Activated naive CD4-positive, alpha-beta T cell treated with anti-CD3 and anti-CD28 coated beads for 36 hours (primary cell): Measurements from ENCODE around the gene P2RX6. TPM values are rescaled to one million over a fixed set of nuclear protein-coding genes. Genes with fewer than 3 reads are reported as not detected.

Experiments
- CTCF ChIA-PET: fragments of 350-600 bp; sonication (Branson Sonifier 250); formaldehyde crosslinking; loops from one replicate; lab custom pipeline; 2021; ENCODE audit warnings: antibody characterized with exemption; lab: Charles Lee
- DNase-seq: peaks from one replicate; pipeline ENCODE4 v3.0.0-alpha.2; 2020
- H3K27ac Mint-ChIP-seq: one replicate; pipeline ENCODE4 v1.8.0; 2021; ENCODE audit warnings: mild to moderate bottlenecking, mixed read lengths
- H3K27me3 Mint-ChIP-seq: one replicate; pipeline ENCODE4 v1.8.0; 2021; ENCODE audit warnings: low read depth, mixed read lengths
- H3K36me3 Mint-ChIP-seq: one replicate; pipeline ENCODE4 v1.8.0; 2021; ENCODE audit warnings: low read depth, mixed read lengths
- H3K4me1 Mint-ChIP-seq: one replicate; pipeline ENCODE4 v1.8.0; 2021; ENCODE audit warnings: low read depth, mixed read lengths
- H3K4me3 Mint-ChIP-seq: one replicate; pipeline ENCODE4 v1.8.0; 2021; ENCODE audit warnings: mild to moderate bottlenecking, moderate library complexity, mixed read lengths
- H3K9me3 Mint-ChIP-seq: one replicate; pipeline ENCODE4 v1.8.0; 2021; ENCODE audit warnings: mixed read lengths
- intact Hi-C: fragments of 100-400 bp; cut with micrococcal nuclease; formaldehyde crosslinking; loops from one replicate; pipeline ENCODE4 v1.15.1; 2023
- total RNA-seq, 2 experiments: library from RNA; stranded (reverse); gene quantifications; one replicate each; pipeline ENCODE4 v1.2.3, GENCODE V29; 2021

Gene P2RX6
- total RNA-seq, 2 experiments from 2014 or later, result 0.12 TPM; not detected in 1

DNA sequence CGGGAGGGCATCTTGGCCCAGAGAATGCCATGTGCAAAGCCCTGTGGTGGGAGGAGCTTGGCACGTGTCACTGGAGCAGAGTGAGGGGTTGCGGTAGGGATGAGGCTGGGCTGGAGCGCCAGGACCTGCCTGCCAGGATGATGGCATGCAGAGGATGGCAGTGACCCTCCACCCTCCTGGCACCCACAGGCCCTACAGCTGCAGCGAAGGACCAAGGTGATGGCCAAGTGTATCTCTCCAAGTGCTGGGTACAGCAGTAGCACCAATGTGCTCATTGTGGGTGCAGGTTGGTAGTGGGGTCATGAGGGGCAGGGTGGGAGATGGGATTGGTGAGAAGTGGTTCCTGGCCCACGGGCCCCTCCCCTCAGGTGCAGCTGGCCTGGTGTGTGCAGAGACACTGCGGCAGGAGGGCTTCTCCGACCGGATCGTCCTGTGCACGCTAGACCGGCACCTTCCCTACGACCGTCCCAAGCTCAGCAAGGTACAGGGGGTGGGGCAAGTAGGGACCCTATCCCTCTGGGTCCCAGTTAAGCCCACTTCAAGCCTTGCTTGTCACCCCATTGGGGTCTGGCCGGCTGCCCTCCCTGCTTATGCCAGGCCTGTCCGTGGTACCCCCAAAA lies 40.5 kb upstream of the P2RX6 start:
- Mint-ChIP-seq H3K27ac (no peak overlapping the region), H3K9me3 (peaks cover 11% of the 10 kb centered on the region), H3K4me3 (no peak overlapping the region), H3K27me3 (no peaks in the 10 kb centered on the region), H3K36me3 (no peaks in the 10 kb centered on the region), H3K4me1 (peaks cover 5% of the 10 kb centered on the region)
- intact Hi-C loops, result no loop called here
- CTCF ChIA-PET, result no interaction called here
- DNase-seq, result no peak

DNA sequence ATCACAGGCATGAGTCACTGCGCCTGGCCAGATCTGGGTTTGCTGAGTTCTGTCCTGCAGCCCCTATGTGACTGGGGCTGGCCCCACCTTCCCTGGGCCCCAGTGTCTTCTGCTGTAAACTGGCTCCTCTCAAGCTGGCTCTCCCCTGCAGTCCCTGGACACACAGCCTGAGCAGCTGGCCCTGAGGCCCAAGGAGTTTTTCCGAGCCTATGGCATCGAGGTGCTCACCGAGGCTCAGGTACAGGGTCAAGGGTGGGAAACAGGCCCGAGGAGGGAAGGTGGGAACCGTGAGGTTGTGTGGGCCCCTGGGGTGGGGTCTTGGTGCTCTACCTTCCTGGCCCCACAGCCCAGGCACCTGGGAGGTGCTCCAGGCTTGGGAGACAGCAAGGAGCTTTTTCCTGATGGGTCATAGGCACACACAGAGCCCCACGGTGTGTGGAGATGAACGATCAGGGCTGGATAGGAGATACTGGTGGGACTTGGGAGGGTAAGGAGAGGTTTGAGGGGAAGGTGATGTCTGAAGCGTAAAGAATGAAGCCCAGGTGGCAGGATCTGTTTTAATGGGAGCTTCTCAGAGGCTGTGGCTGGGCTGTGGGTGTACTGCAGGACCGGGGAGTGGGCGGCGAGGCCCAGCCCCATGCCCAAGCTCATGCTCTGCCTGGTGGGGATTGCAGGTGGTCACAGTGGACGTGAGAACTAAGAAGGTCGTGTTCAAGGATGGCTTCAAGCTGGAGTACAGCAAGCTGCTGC lies 39.2 kb upstream of the P2RX6 start:
- DNase-seq, result no peak
- H3K4me1 Mint-ChIP-seq, result peaks cover 18% of the 10 kb centered on the region
- intact Hi-C loops, result no loop called here
- no peaks in the 10 kb centered on the region for H3K36me3 Mint-ChIP-seq
- H3K27me3 Mint-ChIP-seq, result no peaks in the 10 kb centered on the region
- H3K27ac Mint-ChIP-seq, result no peak overlapping the region
- CTCF ChIA-PET, result no interaction called here
- no peak overlapping the region for H3K4me3 Mint-ChIP-seq
- H3K9me3 Mint-ChIP-seq, result peaks cover 11% of the 10 kb centered on the region

DNA sequence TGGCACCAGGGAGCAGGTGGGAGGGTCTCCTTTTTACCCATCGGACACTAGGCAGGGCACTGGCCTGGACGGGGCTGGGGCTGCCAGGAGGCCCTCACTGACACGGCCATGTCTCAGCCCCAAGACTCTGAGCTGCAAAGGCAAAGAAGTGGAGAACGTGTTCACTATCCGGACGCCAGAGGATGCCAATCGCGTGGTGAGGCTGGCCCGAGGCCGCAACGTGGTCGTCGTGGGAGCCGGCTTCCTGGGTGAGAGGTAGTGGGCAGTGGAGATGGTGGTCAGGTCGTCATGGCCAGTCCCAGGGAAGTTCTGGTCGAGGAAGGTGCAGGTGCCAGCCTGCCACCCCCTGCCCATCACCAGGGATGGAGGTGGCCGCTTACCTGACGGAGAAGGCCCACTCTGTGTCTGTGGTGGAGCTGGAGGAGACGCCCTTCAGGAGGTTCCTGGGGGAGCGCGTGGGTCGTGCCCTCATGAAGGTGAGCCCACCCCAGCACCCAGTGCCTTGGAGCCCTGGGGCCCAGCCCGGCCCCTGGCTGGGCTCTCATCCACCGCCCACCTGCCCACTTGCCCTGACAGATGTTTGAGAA lies 38.6 kb upstream of the P2RX6 start:
- H3K9me3 Mint-ChIP-seq, result peaks cover 11% of the 10 kb centered on the region
- no peak overlapping the region for H3K27ac Mint-ChIP-seq
- intact Hi-C loops, result no loop called here
- no peaks in the 10 kb centered on the region for H3K36me3 Mint-ChIP-seq
- DNase-seq, result no peak
- no peak overlapping the region for H3K4me3 Mint-ChIP-seq
- no peaks in the 10 kb centered on the region for H3K27me3 Mint-ChIP-seq
- peaks cover 25% of the 10 kb centered on the region for H3K4me1 Mint-ChIP-seq
- CTCF ChIA-PET, result no interaction called here

DNA sequence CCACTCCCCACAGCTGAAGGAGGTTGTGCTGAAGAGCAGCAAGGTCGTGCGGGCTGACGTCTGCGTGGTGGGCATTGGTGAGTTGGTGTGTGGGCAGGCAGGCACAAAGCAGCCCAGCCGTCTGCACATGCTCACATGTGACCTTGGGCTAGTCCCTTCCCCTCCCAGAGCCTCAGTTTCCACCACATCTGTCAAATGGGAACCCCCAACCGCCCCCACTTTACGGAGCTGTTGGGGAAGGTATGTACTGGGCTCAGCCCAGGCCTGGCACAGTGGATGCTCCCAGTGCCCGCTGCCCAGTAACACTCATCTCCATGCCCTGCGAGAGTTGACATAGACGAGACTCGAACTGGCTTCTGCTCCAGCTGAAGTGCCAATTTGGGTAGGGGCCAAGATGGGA lies 37.9 kb upstream of the P2RX6 start:
- CTCF ChIA-PET, result interaction anchor here (1.4 kb wide), 1 partner anchor 16 kb away, joined by 3 read pairs; no protein-coding TSS in a partner anchor
- Mint-ChIP-seq H3K36me3 (no peaks in the 10 kb centered on the region), H3K4me3 (no peak overlapping the region), H3K4me1 (peaks cover 27% of the 10 kb centered on the region), H3K27ac (no peak overlapping the region), H3K27me3 (no peaks in the 10 kb centered on the region), H3K9me3 (peaks cover 11% of the 10 kb centered on the region)
- DNase-seq, result no peak
- intact Hi-C loops, result no loop called here

DNA sequence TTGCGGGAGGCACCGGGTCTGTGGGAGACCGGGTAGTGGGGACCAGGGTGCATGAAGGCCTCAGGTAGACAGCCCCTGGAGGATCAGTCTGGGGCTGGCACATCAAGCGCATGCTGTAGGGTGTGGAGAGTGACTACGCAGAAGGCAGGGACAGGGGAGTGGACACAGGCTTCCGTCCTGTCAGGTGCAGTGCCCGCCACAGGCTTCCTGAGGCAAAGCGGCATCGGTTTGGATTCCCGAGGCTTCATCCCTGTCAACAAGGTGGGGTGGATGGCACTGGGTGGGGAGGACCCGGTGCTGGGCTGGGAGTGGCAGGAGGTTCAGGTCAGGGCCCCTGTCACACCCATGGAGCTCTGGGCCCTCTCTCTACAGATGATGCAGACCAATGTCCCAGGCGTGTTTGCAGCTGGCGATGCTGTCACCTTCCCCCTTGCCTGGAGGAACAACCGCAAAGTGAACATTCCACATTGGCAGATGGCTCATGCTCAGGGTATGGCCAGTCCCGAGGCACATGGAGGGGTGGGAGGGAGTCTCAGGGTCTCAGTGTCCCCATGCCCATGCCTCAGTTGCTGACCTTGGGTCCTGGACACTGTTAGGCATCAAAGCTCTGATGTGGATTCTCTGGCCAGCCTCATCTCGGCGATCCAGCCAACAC lies 37.3 kb upstream of the P2RX6 start:
- intact Hi-C loops, result no loop called here
- peaks cover 27% of the 10 kb centered on the region for H3K4me1 Mint-ChIP-seq
- H3K4me3 Mint-ChIP-seq, result no peak overlapping the region
- no peak overlapping the region for H3K27ac Mint-ChIP-seq
- H3K36me3 Mint-ChIP-seq, result peaks cover 2% of the 10 kb centered on the region
- CTCF ChIA-PET, result interaction anchor here (0.6 to 1.4 kb wide), 2 partner anchors 16 to 128 kb away, joined by 3 read pairs; no protein-coding TSS in a partner anchor
- DNase-seq, result no peak
- no peaks in the 10 kb centered on the region for H3K27me3 Mint-ChIP-seq
- peaks cover 11% of the 10 kb centered on the region for H3K9me3 Mint-ChIP-seq

DNA sequence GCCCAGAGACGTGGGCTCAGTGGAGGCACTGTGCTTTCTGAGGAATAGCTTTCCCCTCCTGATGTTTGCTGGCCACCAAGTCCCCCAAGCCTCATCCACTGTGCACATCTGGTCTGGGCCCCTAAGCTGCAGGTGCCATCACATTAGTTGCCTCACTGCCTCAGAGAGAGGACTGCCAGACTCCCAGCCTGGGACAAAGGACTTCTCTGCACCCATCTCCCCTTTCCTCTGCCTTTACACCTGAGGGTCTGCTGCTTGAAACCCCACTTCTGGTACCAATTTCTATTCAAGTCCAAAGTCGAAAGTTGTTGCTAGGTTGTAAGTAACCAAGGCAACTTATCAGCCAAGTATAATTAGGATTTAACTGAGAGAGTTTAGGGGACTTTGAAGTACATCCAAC lies 36.5 kb upstream of the P2RX6 start:
- CTCF ChIA-PET, result interaction anchor here (0.6 kb wide), 2 partner anchors 103 to 129 kb away, joined by 3 read pairs; no protein-coding TSS in a partner anchor
- no peak overlapping the region for H3K27ac Mint-ChIP-seq
- H3K4me3 Mint-ChIP-seq, result no peak overlapping the region
- no peaks in the 10 kb centered on the region for H3K27me3 Mint-ChIP-seq
- peaks cover 11% of the 10 kb centered on the region for H3K9me3 Mint-ChIP-seq
- H3K4me1 Mint-ChIP-seq, result peaks cover 34% of the 10 kb centered on the region
- intact Hi-C loops, result no loop called here
- DNase-seq, result no peak
- H3K36me3 Mint-ChIP-seq, result peaks cover 2% of the 10 kb centered on the region

DNA sequence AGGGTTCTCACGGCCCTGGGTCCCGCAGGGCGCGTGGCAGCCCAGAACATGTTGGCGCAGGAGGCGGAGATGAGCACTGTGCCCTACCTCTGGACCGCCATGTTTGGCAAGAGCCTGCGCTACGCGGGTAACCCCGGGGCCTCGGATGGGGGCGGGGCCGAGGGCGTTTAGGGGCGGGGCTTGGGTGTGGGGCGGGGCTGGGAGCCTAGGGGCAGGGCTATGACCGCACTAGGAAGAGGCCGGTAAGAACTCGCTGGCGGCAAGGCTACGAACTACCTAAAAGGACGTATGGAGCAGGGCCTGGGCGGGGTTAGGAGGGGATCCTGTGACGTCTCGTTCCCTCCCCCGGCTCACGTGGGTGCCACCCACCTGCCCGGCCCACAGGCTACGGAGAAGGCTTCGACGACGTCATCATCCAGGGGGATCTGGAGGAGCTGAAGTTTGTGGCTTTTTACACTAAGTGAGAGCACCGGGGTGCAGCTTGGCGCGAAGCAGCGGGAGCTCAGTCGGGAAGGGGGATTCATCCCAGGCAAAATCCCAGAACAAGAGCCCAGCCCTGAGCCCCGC lies 35.6 kb upstream of the P2RX6 start:
- Mint-ChIP-seq H3K27me3 (no peaks in the 10 kb centered on the region), H3K36me3 (peaks cover 8% of the 10 kb centered on the region), H3K27ac (peak overlapping the region; percentile 63), H3K4me3 (peak overlapping the region; percentile 58), H3K4me1 (peaks cover 41% of the 10 kb centered on the region), H3K9me3 (peaks cover 11% of the 10 kb centered on the region)
- intact Hi-C loops, result no loop called here
- CTCF ChIA-PET, result interaction anchor here (0.7 to 1.5 kb wide), 2 partner anchors 42 to 124 kb away, joined by 3 to 4 read pairs; no protein-coding TSS in a partner anchor
- DNase-seq, result peak; percentile 77

DNA sequence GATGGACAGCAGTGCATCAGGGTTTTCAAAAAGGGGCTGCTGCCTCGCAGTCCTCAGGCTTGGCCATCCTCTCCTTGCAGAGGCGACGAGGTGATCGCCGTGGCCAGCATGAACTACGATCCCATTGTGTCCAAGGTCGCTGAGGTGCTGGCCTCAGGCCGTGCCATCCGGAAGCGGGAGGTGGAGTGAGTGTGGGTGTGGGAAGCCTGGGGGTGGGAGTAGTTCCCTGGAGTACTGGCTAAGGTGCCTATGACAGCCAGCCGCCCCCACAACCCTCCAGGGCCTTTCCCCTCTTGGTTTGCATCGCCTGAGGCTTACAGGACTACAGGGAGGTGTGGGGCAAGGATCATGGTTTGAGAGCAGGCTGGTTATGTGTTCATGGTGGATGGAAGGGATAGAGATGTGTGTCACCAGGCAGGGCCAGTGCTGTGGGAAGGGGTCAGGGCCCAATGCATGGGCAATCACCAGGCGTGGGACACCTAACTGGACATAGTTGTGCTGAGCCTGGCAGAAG lies 35.0 kb upstream of the P2RX6 start:
- Mint-ChIP-seq H3K27ac (peak overlapping the region; percentile 68), H3K4me3 (peak overlapping the region; percentile 13)
- intact Hi-C loops, result no loop called here

DNA sequence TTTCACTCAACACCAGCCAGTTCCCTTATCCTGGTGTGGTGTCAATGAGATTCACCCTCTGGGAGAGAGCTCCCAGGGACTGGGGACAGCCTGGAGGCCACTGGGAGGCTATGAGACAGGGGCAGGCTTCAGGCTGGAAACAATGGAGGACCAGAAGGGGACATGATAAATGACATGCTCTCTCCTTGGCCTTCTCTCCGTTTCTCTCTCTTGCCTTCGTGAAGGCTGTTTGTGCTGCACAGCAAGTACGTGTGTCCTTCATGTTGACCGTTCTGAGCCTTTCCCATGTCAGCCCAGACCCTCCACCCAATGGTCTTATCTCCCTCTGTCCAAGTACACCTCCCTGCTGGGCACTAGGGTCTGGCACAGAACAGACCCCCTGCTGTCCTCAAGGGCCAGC lies 34.4 kb upstream of the P2RX6 start:
- Mint-ChIP-seq H3K4me1 (peaks cover 41% of the 10 kb centered on the region), H3K36me3 (peaks cover 8% of the 10 kb centered on the region), H3K9me3 (peaks cover 11% of the 10 kb centered on the region), H3K27ac (no peak overlapping the region), H3K27me3 (no peaks in the 10 kb centered on the region), H3K4me3 (peak overlapping the region; percentile 97)
- intact Hi-C loops, result no loop called here
- CTCF ChIA-PET, result interaction anchor here (1.5 kb wide), 1 partner anchor 41 kb away, joined by 4 read pairs; no protein-coding TSS in a partner anchor
- DNase-seq, result no peak

More for the DNA sequence above, 35.0 kb upstream of the P2RX6 start:
- no peak for DNase-seq
- peaks cover 11% of the 10 kb centered on the region for H3K9me3 Mint-ChIP-seq
- peaks cover 41% of the 10 kb centered on the region for H3K4me1 Mint-ChIP-seq
- CTCF ChIA-PET, result interaction anchor here (0.7 to 1.5 kb wide), 2 partner anchors 41 to 123 kb away, joined by 3 to 4 read pairs; no protein-coding TSS in a partner anchor
- peaks cover 8% of the 10 kb centered on the region for H3K36me3 Mint-ChIP-seq
- H3K27me3 Mint-ChIP-seq, result no peaks in the 10 kb centered on the region

DNA sequence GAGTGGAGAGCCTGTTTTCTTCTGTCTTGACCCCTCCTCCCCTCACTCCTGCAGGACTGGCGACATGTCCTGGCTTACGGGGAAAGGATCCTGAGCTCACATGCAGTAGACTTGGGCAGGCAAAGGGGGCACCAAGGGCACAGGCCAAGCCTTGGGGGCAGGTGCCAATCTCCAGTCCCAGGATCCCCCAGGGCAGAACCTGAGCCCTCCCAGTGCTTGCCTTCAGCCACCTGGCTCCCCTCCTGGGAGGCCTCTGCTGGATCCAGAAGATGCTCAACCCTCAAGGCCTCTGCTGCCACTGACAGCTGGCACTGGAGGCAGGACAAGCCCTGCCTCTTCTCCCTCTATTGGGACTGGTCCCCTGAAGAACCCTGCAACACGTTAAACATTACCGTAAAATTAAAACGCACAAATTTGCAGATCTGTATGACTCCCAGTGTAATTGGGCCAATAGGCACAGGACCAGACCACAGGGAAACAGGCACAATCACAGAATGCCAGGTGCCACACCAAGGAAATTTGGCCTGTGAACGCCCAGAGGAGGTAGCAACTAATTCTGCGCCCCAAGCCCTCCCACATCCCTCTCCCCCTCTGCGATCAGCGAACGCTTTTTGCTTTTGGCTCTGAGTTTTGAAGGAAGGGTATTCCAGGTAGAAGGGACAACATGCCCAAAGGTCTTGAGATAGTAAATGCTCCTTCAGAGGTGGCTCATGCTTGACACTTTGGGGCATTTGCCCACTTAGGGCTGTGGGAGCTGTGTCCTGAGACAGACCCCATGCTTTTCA lies 33.8 kb upstream of the P2RX6 start:
- H3K4me1 Mint-ChIP-seq, result peaks cover 41% of the 10 kb centered on the region
- CTCF ChIA-PET, result interaction anchor here (0.9 to 1.1 kb wide), 4 partner anchors 18 to 27 kb away, joined by 3 to 4 read pairs (median 3); no protein-coding TSS in a partner anchor
- no peak for DNase-seq
- no peaks in the 10 kb centered on the region for H3K27me3 Mint-ChIP-seq
- H3K27ac Mint-ChIP-seq, result peak overlapping the region; percentile 87
- peak overlapping the region; percentile 97 for H3K4me3 Mint-ChIP-seq
- peaks cover 11% of the 10 kb centered on the region for H3K9me3 Mint-ChIP-seq
- intact Hi-C loops, result no loop called here
- peaks cover 8% of the 10 kb centered on the region for H3K36me3 Mint-ChIP-seq
